SKM-1 treated with dmso at 0.1 percent for 144 hours (cell line): ENCODE measurements around the gene TECTA.
"Not testable (repeated sequence)": the region's sequence is repeated elsewhere in the genome, so short reads cannot be mapped to it uniquely, and the experiment has no call there.

Source experiments
- DNase-seq: peaks from one replicate; lab custom pipeline; 2025; ENCODE audit not compliant: unreplicated experiment; lab: John Stamatoyannopoulos, UW

Gene TECTA

DNA sequence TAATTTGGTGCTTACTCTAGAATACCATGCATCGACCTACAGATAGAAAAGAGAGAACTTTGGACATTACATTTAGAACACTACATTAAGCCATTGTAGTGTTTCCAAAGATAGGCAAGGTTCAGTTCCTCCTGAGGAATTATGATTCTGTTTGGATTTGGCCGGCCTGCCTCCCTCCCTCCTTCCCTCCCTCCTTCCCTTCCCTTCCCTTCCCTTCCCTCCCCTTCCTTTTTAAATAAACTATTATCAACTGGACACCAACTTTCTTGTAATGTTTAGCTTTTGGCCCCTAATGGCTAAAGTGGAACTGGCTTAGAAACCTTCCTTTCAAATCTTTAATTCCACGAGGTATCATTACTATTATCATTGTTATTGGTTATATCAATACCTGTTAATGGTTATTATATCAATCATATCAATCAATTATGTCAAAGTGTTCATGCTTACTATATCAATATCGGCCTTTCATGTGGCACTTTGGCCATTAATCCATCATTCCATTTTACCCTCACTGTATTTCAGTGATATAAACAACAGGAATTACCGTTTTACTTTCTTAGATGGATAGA is 60.4 kb downstream of the TECTA start:
- DNase-seq = no peak

DNA sequence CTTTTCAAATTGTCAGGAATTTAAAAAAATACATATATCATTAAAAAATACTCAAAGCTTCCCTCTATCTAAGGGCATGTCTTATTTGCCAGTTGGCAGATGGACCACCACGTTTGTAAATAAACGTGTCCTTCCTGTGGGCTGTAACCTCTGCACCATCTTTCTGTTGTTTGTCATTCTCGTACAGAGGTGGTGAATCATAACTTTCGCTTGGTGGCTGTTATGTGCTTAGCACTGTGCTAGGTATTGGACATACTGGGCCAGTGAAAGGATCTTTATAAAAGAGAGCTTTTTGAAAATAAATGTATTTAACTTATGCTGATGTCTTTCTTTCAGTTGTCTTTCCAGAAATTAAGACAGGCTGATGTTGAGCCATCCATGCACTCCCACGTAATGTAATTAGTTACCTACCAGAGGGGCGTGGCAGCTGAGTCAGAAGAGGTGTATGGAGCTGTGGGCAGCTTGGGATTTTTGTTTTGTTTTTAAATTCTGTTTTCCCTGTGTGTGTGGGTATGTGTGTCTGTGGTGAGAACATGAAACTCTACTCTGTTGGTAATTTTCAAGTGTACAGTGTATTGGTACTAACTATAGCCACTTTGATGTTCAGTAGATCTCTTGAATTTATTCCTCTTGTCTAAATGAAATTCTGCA is 62.7 kb downstream of the TECTA start:
- no peak for DNase-seq

DNA sequence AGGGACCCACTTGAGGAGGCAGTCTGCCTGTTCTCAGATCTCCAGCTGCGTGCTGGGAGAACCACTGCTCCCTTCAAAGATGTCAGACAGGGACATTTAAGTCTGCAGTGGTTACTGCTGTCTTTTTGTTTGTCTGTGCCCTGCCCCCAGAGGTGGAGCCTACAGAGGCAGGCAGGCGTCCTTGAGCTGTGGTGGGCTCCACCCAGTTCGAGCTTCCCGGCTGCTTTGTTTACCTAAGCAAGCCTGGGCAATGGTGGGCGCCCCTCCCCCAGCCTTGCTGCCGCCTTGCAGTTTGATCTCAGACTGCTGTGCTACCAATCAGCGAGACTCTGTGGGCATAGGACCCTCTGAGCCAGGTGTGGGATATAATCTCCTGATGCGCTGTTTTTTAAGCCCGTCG is 76.6 kb downstream of the TECTA start:
- not testable (repeated sequence) for DNase-seq

DNA sequence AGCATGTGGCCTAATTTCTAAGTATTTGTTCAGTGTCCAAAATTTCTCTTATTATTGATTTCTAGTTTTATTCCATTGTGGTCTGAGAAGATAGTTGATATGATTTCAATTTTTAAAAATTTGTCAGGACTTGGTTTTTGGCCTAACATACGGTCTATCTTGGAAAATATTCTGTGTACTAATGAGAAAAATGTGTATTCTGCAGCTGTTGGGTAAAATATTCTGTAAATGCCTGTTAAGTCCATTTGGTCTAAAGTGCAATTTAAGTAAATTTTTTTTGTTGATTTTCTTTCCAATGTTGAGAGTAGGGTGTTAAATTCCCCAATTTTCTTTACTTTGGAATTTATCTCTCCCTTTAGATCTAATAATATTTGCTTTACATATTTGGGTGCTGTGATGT is 78.3 kb downstream of the TECTA start:
- DNase-seq = no peak

DNA sequence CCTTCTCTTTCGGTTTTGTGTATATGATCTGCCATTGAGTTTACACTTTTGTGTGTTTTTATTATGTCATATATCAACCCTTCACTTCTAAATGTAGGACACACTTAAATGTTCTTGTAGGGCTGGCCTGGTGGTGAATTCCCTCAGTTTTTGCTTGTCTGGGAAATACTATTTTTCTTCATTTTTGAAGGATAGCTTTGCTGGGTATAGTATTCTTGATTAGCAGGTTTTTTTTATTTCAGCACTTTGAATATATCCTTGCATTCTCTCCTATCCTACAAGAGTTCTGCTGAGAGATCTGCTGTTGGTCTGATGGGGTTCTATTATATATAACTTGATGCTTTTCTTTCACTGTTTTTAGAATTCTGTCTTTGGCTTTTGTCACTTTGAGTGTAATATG is 79.1 kb downstream of the TECTA start:
- no peak for DNase-seq

DNA sequence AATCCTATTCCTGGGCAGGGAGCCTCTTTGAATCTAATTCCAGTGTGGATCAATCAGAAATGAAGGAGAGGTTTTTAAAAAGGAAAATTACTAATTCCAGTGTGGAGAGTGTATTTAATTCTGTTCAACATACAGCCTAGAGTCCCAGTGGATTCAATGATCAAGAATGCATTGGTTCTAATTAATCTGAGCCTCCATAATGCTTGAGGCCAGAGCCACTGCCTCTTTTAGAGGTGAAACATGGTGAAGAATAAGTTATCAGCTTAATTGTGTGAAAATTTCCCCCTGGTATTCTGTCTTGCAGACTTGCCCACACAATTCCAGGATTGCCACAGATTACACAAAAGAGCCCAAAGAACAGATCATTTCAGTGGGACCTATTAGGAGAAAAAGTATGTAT is 87.7 kb downstream of the TECTA start:
- DNase-seq = no peak

DNA sequence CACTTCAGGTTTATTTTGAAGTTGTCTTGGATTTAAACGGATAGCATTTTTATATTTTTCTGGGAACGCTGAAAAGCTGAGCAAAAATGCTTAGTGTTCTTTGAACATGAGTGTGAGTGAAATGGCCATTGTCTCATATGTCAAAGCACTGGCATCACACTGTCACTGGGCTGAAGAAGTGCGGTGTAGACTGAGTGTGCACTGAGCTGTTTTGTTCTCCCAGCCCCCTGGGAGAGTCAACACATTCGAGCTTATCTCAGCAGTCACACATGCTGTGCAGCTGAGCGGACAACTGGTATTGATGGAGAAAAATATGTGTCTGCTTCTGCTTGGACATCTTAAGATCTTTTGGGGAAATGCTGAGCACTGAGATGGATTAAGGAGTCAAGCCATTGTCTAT is 90.8 kb downstream of the TECTA start:
- DNase-seq = no peak

DNA sequence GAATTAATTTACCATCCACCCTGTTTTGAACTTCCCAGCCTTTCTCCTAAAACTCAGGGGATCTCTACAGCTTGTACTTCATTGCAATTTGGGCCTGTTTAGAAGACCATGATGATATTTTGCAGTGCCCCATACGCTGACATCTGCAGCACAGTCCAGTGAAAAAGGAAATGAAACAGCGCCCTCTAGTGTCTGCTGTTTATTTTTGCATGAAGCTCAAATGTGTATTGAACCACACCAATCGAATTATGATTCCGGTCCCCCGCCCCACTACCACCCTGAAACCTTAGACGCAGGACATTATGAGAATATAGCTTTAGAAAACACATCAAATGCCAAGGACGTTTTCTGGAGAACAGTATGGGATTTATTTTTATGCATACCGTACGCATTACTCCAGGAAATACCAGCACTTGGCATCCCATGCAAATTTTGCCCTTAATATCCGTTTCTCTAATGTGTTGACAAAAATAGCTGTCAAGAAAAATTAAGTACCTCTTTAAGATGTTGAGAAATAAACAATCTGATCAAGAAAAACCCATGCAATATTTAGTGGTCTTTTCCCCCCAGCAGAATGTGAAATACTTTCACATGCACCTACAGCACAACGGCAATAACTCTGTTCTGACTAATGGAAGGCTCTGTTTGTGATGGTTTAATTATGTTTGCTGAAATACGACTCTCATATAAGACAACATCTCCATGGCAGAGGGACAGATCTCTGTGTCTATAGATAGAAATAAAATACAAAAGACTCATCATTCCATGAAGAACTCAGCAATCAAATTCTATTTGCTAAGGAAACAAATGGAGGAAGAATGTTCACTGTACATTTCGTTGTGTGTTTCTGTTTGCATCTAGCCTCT is 93.9 kb downstream of the TECTA start:
- DNase-seq = peak; percentile 4

DNA sequence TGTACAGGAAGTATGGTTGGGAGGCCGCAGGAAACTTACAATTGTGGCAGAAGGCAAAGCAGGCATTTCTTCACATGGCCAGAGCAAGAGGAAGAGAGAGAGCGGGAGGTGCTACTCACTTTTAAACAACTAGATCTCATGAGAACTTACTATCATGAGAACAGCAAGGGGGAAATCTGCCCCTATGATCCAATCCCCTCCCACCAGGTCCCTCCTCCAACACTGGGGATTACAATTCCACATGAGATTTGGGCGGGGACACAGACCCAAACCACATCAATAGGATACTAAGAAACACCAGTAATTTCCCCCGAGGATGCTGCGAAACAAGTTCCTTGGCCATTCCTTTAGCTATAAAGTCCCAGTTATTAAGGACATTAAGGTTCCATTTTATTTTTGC is 97.4 kb downstream of the TECTA start:
- DNase-seq = no peak

DNA sequence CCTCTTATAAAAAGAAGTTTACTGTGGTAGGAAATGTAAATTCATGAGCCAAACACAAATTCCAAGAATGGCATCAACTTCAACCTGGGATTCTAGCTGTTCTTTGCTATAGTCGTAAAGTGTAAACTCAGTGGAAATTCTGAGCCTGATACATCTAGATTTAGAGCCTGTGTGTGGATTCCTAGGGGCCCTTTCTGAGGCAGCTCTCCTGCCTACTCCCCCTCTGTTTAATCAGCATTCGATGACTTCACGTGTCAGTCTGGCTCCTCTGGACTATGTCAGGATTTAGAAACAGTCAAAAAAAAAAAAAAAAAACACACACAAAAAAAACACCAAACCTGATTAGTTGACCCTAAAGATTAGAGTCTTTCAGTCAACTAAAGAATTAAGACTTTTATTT is 98.5 kb downstream of the TECTA start:
- no peak for DNase-seq

DNA sequence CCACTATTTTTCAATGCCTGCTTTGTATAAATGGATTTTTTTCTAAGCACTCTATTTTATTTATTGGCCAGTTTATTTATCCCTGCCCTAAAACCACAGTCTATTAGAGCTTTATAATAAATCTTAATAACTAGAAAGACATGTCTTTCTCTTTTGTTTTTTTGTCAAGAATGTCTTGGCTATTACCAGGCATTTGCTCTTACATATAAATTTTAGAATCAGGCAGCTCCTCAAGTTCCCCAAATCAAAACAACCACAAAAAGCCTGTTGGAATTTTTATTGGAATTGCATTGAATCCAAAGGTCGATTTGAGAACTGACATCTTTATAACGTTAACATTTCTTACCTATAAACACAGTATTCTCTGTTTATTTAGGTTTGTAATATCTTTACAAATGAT is 105.8 kb downstream of the TECTA start:
- DNase-seq = no peak

DNA sequence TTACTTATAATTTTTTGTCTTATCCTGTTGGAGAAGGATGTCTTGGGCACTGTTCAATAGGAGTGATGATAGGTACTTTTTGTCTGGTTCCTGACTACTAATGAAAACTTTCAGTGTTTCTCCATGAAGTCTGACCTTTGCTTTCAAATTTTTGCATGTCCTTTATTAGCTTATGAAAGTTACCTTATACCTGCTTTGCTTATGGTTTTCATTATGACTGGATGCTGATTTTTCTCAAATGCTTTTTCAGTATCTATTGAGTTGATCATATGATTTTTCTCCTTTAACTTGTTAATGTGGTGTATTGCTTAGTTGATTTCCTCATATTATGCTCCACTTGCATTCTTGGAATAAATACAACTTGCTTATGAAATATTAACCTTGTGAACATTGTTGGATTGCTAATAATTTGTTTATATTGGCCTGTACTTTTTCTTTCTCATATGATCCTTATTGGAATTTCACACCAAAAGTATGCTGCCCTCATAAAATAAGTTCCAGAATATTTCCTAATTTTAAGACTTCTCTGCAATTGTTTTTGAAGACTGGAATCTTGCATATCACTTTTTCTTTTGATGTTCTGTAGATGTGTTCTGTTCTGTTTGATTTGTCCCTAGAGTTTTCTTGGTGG is 106.6 kb downstream of the TECTA start:
- no peak for DNase-seq

DNA sequence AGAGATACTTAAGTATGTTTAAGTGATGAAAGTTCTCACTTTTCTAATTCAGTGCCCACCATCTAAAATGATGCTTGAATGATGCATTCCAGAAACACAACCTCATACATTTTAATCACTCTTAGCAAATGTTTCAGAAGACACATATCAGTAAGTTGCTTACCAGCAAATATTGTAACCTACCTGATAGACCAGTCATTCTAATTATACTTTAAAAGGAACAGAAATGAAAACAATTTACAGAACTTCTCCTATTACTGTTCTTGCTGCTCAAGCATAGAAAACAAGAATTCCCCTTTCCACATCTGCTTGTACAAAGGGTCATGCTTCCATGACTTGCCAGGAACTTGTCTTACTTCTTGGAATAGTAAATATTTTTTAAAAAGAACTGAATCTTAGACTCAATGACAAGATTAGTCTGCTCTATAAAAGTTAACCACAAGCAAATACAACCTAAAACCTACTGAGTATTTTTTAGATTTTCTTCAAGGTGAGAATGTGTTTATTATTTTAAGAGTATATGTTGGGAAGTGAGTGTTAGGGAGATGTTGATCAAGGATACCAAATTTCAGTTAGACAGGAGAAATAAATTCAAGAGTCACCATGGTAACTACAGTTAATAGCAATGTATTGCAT is 109.5 kb downstream of the TECTA start:
- no peak for DNase-seq

DNA sequence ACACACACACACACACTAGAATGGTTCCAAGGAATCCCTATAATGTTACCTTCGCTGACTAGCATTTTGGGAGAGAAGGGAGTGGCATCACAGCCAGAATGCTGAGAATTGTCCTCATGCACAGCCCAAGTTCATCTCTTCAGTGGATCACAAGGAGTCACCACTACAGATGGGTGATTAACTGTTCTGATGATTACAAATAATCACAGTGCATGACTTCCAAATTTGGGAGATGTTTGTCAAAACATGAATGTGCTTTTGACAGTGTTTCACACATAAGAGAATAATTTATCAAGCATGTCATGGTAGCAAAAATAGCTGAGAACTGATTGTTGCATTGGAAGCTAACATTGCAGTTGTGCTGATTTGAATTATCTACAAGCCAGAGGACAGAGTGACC is 110.6 kb downstream of the TECTA start:
- DNase-seq = no peak

DNA sequence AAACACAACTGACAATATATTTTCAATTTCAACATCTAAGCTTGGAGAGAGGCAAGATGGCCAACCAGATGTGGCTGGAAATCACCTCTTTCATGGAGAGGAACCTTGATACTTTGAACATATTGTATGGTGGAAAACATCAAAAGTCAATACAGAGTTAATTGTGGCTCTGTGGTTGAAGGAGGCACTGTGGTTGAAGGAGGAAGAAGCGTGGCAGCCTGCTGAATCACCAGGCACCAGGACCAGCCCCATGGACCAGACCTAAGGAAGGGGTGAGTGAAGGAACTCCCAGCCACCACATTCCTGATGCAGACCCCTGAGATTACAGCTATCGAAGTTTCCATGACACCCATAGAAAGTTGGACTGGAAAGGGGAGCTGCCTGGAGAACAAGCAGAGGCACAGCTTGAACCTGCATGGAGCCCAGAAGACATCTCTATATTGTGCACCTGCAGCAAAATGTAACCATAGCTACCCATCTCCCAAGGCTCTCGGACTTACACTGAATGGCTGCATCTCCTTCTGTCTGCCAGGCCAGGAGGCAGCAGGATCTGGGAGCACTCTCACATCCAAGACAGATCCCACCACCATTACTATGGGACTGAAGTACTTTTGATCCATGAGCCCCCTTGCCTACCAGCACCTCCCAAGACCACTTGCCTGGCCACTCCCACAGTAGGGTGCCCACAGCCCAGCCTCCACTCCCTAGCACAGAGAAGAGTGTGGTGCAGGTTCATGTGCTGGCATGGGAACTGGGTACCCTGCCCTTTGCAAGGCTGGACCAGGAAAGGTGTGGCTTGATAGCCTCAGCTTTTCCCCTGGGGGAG is 111.7 kb downstream of the TECTA start:
- DNase-seq = no peak

DNA sequence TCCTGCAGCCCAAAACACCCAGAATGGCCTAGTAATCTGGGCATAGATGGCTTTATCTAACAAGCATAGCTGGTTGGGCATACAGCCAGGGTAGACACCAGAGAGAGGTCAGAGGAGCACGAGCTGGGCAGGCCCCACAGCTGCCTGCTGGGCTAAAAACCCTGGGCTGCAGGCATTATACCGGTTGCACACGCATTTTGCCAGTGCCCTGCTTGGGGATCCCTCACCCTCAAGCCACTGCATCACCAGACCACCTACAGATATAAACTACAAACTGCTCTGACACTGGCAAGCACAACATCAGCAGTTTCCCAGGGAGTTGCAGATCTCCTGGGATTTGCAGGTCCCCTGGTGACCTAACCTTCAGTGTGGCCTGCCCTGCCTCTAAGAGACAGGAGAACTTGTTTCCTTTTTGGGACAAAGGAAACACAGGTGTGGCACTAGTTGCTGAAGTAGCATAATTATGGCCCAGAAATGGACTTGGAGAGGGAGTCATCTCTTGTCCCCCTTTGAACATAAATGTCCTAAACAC is 112.4 kb downstream of the TECTA start:
- DNase-seq = no peak

DNA sequence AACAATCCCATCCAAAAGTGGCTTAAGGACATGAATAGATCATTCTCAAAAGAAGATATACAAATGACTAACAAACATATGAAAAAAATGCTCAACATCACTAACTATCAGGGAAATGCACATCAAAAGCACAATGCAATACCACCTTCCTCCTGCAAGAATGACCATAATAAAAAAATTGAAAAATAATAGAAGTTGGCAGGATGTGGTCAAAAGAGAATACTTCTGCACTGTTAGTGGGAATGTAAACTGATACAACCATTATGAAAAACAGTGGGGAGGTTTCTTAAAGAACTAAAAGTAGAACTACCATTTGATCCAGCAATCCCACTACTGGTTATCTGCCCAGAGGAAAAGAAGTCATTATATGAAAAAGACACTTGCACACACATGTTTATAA is 113.8 kb downstream of the TECTA start:
- no peak for DNase-seq

DNA sequence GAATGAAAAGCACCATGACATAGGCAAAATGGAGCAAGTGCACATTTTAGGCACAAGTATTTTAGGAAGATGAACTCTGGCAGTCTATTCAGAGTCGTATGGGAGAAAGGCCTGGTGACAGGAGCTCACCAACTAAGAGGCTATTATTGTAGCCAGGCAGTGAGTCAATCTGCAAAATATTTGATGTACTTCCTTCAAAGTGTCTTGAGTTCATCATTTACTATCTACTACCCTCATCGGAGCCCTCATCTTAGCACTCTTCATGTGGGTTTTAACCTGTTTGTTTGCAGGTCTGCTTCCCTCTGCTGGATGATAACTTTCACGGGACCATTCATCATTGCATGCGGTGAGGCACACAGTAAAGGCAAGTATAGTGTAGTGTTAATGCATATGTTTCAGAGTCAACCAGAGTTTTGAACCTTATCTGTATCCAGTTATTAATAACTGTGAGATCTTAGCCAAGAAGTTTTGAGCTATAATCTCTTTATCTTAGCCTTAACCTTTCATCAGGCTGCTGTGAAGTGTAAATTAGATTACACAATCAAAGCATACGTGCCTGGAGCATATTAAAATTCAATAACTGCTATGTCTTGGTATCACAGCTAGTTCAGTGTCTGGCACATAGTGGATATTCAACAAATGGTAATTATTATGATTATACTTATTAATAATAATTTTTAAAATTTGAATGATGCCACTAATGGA is 120.6 kb downstream of the TECTA start:
- DNase-seq = no peak

DNA sequence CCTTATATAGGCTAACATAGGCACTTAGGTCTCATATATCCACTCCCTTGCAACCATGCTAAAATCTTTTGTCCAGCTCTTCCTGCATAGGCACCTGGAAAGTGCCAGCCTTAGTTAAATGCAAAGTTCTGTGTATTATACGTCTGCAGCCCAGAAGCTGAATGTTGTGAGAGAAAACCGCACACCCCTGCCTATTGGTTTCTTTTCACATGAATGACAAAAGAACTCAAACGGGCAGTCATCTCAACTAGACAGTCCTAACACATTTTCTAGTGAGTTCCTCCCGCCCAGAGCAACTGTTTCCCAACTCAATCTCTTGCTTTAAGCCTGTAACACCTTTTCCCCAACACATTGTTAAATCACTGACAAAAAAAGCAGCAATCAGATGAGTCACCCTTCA is 122.1 kb downstream of the TECTA start:
- DNase-seq = no peak

DNA sequence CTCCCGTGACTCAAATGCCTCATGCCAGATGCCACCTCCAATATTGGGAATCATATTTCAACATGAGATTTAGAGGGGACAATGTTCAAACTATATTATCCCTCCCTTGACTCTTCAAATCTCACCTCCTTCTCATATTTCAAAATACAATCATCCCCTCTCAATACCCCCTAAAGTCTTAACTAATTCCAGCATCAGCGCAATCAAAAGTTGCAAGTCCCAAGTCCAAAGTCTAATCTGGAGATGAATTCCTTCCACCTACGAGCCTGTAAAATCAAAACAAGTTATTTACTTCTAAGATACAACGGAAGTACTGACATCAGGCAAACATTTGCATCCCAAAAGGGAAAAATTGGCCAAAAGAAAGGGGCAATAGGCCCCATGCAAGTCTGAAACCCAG is 124.3 kb downstream of the TECTA start:
- DNase-seq = no peak
